Coronary artery (tissue), 2 donors: ENCODE data around the gene RRBP1.

ENCODE experiments used
- DNase-seq: peaks from one replicate; pipeline ENCODE4 v3.0.0-alpha.2; 2017; ENCODE audit warnings: low spot score
- H3K27ac ChIP-seq, 2 donors: fragments of 200-600 bp; sonication (generic); one replicate each; pipeline ENCODE4 v1.5.1; 2016 to 2019
- H3K4me3 ChIP-seq: fragments of 200-600 bp; sonication (generic); 2 replicates; pipeline ENCODE4 v1.5.1; 2016; ENCODE audit warnings: mild to moderate bottlenecking, moderate library complexity
- CTCF ChIP-seq: fragments of 200-600 bp; sonication (generic); IDR thresholded peaks from one replicate; pipeline ENCODE4 v1.5.1; 2019; ENCODE audit warnings: antibody characterized with exemption

RRBP1 gene

GRCh38 chr20:17625246-17626051 lies 56.6 kb downstream of the RRBP1 start:
- TF ChIP-seq CTCF, result no peak
- DNase-seq, result no peak

GRCh38 chr20:17624551-17625245 lies 57.3 kb downstream of the RRBP1 start:
- Histone ChIP-seq H3K27ac (no peak overlapping the region), H3K4me3 (no peak overlapping the region)
- TF ChIP-seq CTCF, result no peak
- peak; percentile 69 for DNase-seq

More at GRCh38 chr20:17625246-17626051, 56.6 kb downstream of the RRBP1 start:
- peak overlapping the region in 1 of 2 donors; percentile 16 for H3K27ac ChIP-seq
- no peak overlapping the region for H3K4me3 ChIP-seq

GRCh38 chr20:17624070-17624469 lies 58.0 kb downstream of the RRBP1 start:
- TF ChIP-seq CTCF, result no peak

GRCh38 chr20:17622851-17623508 lies 59.1 kb downstream of the RRBP1 start:
- no peak overlapping the region for H3K27ac ChIP-seq
- peak; percentile 69 for DNase-seq
- no peak for TF ChIP-seq CTCF
- H3K4me3 ChIP-seq, result no peak overlapping the region

More at GRCh38 chr20:17624070-17624469, 58.0 kb downstream of the RRBP1 start:
- peak; percentile 62 for DNase-seq
- H3K4me3 ChIP-seq, result no peak overlapping the region
- H3K27ac ChIP-seq, result no peak overlapping the region

GRCh38 chr20:17622086-17622850 lies 59.8 kb downstream of the RRBP1 start:
- no peak overlapping the region for H3K27ac ChIP-seq
- TF ChIP-seq CTCF, result no peak
- H3K4me3 ChIP-seq, result no peak overlapping the region
- DNase-seq, result peak; percentile 52

- H3K4me3 ChIP-seq, result no peak overlapping the region
- DNase-seq, result peak; percentile 71
- TF ChIP-seq CTCF, result no peak
- H3K27ac ChIP-seq, result no peak overlapping the region
These were observed 60.6 kb downstream of the RRBP1 start for GRCh38 chr20:17621229-17621968.
